ENCODE measurements around the gene GRK5.
A peak's percentile ranks its signal among the peaks of the same experiment; 100 is the strongest.

Gene GRK5

GRCh38 chr10:119386666-119387065 is 179.3 kb downstream of the GRK5 start:
- DNase-seq (ENCODE audit: low read depth), result no peak
- TF ChIP-seq CTCF (conservative IDR thresholded peaks at IDR 0.05; ENCODE audit: low read length), result no peak
- no peak overlapping the region for H3K4me3 ChIP-seq (ENCODE audit: low read length)

- H3K4me3 ChIP-seq (ENCODE audit: low read length), result no peak overlapping the region
- DNase-seq (ENCODE audit: low read depth), result no peak
- TF ChIP-seq CTCF (conservative IDR thresholded peaks at IDR 0.05; ENCODE audit: low read length), result no peak
These were observed 181.5 kb downstream of the GRK5 start for GRCh38 chr10:119388849-119389345.

- DNase-seq (ENCODE audit: low read depth), result peak; percentile 82
- H3K4me3 ChIP-seq (ENCODE audit: low read length), result no peak overlapping the region
- no peak for TF ChIP-seq CTCF (conservative IDR thresholded peaks at IDR 0.05; ENCODE audit: low read length)
These were observed 184.3 kb downstream of the GRK5 start for GRCh38 chr10:119391440-119392251.

GRCh38 chr10:119393019-119393418 is 185.6 kb downstream of the GRK5 start:
- DNase-seq (ENCODE audit: low read depth), result no peak
- no peak for TF ChIP-seq CTCF (conservative IDR thresholded peaks at IDR 0.05; ENCODE audit: low read length)
- no peak overlapping the region for H3K4me3 ChIP-seq (ENCODE audit: low read length)

GRCh38 chr10:119393421-119393820 is 186.1 kb downstream of the GRK5 start:
- DNase-seq (ENCODE audit: low read depth), result no peak
- H3K4me3 ChIP-seq (ENCODE audit: low read length), result no peak overlapping the region
- TF ChIP-seq CTCF (conservative IDR thresholded peaks at IDR 0.05; ENCODE audit: low read length), result no peak

GRCh38 chr10:119393845-119394244 is 186.5 kb downstream of the GRK5 start:
- DNase-seq (ENCODE audit: low read depth), result no peak
- no peak overlapping the region for H3K4me3 ChIP-seq (ENCODE audit: low read length)
- no peak for TF ChIP-seq CTCF (conservative IDR thresholded peaks at IDR 0.05; ENCODE audit: low read length)

GRCh38 chr10:119394657-119395279 is 187.4 kb downstream of the GRK5 start:
- no peak for TF ChIP-seq CTCF (conservative IDR thresholded peaks at IDR 0.05; ENCODE audit: low read length)
- no peak for DNase-seq (ENCODE audit: low read depth)

More at GRCh38 chr10:119394657-119395279, 187.4 kb downstream of the GRK5 start:
- H3K4me3 ChIP-seq (ENCODE audit: low read length), result no peak overlapping the region

Measured in AG10803 (cell line).